ENCODE measurements around the gene GOLM1. TPM values are rescaled to one million over a fixed set of nuclear protein-coding genes. Genes with fewer than 3 reads are reported as not detected.
"Not testable (repeated sequence)": the region's sequence is repeated elsewhere in the genome, so short reads cannot be mapped to it uniquely, and the experiment has no call there.

Gene GOLM1
- total and polyA plus RNA-seq, 2 experiments from 2014 or later, result 56.2 to 63.4 TPM

GRCh38 chr9:86057491-86057890 is 41.9 kb downstream of the GOLM1 start:
- no peaks in the 10 kb centered on the region for H4K20me1 ChIP-seq (ENCODE audit: insufficient read depth)
- in situ Hi-C loops (cut with MboI), result no loop called here

DNA sequence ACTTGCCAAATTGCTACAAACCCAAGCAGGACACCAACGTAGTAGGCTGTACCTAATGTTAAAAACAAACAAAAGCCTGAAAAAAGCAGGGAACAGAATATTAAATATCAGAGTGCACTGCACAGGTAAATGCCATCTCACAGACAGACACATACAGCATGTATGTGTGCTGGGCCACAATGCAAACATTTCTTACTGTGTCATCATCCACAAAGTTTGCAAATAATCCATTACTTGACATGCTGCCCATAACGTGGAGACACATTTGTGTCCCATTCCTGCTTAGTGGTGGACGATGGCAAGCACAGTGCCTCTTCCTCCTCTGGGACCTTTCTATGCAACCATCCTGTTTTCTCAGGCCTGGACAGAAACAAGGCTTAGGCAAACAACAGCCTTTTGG is 44.7 kb downstream of the GOLM1 start:
- H3K4me3 ChIP-seq, result no peak overlapping the region
- H2AFZ ChIP-seq, result no peak overlapping the region
- H3K9me2 ChIP-seq (ENCODE audit: insufficient read depth), result no peaks in the 10 kb centered on the region
- H3K4me1 ChIP-seq (ENCODE audit: insufficient read depth), result no peaks in the 10 kb centered on the region
- 80 to 81% methylated on average over 3 of the region's 3 CpGs for WGBS, 2 experiments (ENCODE audit: low coverage in 1 of 2, low lambda C conversion rate in 2 of 2, missing lambda C conversion rate in 2 of 2)
- in situ Hi-C loops (cut with MboI), result no loop called here
- H3F3A ChIP-seq (ENCODE audit: insufficient read depth), result no peaks in the 10 kb centered on the region
- H4K20me1 ChIP-seq (ENCODE audit: insufficient read depth), result no peaks in the 10 kb centered on the region
- H3K4me2 ChIP-seq (ENCODE audit: unreplicated experiment), result no peak overlapping the region
- H3K79me2 ChIP-seq (ENCODE audit: insufficient read depth), result no peaks in the 10 kb centered on the region
- no peak overlapping the region for H3K27ac ChIP-seq
- no peak overlapping the region for H3K9ac ChIP-seq
- H3K36me3 ChIP-seq (ENCODE audit: low read depth), result no peaks in the 10 kb centered on the region
- no peaks in the 10 kb centered on the region for H3K9me3 ChIP-seq (ENCODE audit: low read depth)
- no peak for TF ChIP-seq EZH2 (IDR thresholded peaks at IDR 0.05; ENCODE audit: insufficient read depth, poor library complexity, severe bottlenecking)
- TF ChIP-seq EZH2phosphoT487 (IDR thresholded peaks at IDR 0.05; ENCODE audit: insufficient read depth, low read depth), result no peak
- no peaks in the 10 kb centered on the region for H3K27me3 ChIP-seq (replicated peaks; ENCODE audit: insufficient read depth)
- DNase-seq, result no peak

More at GRCh38 chr9:86057491-86057890, 41.9 kb downstream of the GOLM1 start:
- no peak overlapping the region for H3K4me2 ChIP-seq (ENCODE audit: unreplicated experiment)
- H3K27ac ChIP-seq, result no peak overlapping the region
- H3F3A ChIP-seq (ENCODE audit: insufficient read depth), result no peaks in the 10 kb centered on the region
- no peaks in the 10 kb centered on the region for H3K36me3 ChIP-seq (ENCODE audit: low read depth)
- H3K9ac ChIP-seq, result no peak overlapping the region
- no peaks in the 10 kb centered on the region for H3K4me1 ChIP-seq (ENCODE audit: insufficient read depth)
- DNase-seq, result no peak
- no peaks in the 10 kb centered on the region for H3K9me2 ChIP-seq (ENCODE audit: insufficient read depth)
- H3K4me3 ChIP-seq, result no peak overlapping the region
- no peaks in the 10 kb centered on the region for H3K27me3 ChIP-seq (replicated peaks; ENCODE audit: insufficient read depth)
- 91 to 96% methylated on average over 12 of the region's 13 CpGs for WGBS, 2 experiments (ENCODE audit: low coverage in 1 of 2, low lambda C conversion rate in 2 of 2, missing lambda C conversion rate in 2 of 2)
- no peaks in the 10 kb centered on the region for H3K79me2 ChIP-seq (ENCODE audit: insufficient read depth)
- H3K9me3 ChIP-seq (ENCODE audit: low read depth), result no peaks in the 10 kb centered on the region
- no peak overlapping the region for H2AFZ ChIP-seq
- TF ChIP-seq EZH2 (IDR thresholded peaks at IDR 0.05; ENCODE audit: insufficient read depth, poor library complexity, severe bottlenecking), result no peak

- no peak for DNase-seq
- Histone ChIP-seq H3K4me2 (ENCODE audit: unreplicated experiment) (no peak overlapping the region), H3K27me3 (replicated peaks; ENCODE audit: insufficient read depth) (no peaks in the 10 kb centered on the region), H3K9me3 (ENCODE audit: low read depth) (no peaks in the 10 kb centered on the region), H2AFZ (no peak overlapping the region), H3K79me2 (ENCODE audit: insufficient read depth) (no peaks in the 10 kb centered on the region), H3K36me3 (ENCODE audit: low read depth) (no peaks in the 10 kb centered on the region), H3F3A (ENCODE audit: insufficient read depth) (no peaks in the 10 kb centered on the region), H3K27ac (no peak overlapping the region), H4K20me1 (ENCODE audit: insufficient read depth) (no peaks in the 10 kb centered on the region), H3K4me3 (no peak overlapping the region), H3K9ac (no peak overlapping the region), H3K4me1 (ENCODE audit: insufficient read depth) (no peaks in the 10 kb centered on the region), H3K9me2 (ENCODE audit: insufficient read depth) (no peaks in the 10 kb centered on the region)
- WGBS, 2 experiments (ENCODE audit: low coverage in 1 of 2, low lambda C conversion rate in 2 of 2, missing lambda C conversion rate in 2 of 2), result 92 to 93% methylated on average over 19 to 21 of the region's 21 CpGs
- in situ Hi-C loops (cut with MboI), result no loop called here
- no peak for TF ChIP-seq EZH2phosphoT487 (IDR thresholded peaks at IDR 0.05; ENCODE audit: insufficient read depth, low read depth)
- no peak for TF ChIP-seq EZH2 (IDR thresholded peaks at IDR 0.05; ENCODE audit: insufficient read depth, poor library complexity, severe bottlenecking)
Observed at GRCh38 chr9:86052556-86053468, 46.5 kb downstream of the GOLM1 start.

GRCh38 chr9:86048018-86048742 is 51.2 kb downstream of the GOLM1 start:
- WGBS, 2 experiments (ENCODE audit: low coverage in 1 of 2, low lambda C conversion rate in 2 of 2, missing lambda C conversion rate in 2 of 2), result 94 to 95% methylated on average over 6 to 7 of the region's 7 CpGs
- H3F3A ChIP-seq (ENCODE audit: insufficient read depth); H2AFZ ChIP-seq; H3K9ac ChIP-seq; DNase-seq; H4K20me1 ChIP-seq (ENCODE audit: insufficient read depth); H3K27me3 ChIP-seq (replicated peaks; ENCODE audit: insufficient read depth); H3K4me2 ChIP-seq (ENCODE audit: unreplicated experiment); H3K27ac ChIP-seq; H3K79me2 ChIP-seq (ENCODE audit: insufficient read depth); H3K36me3 ChIP-seq (ENCODE audit: low read depth); in situ Hi-C loops (cut with MboI); H3K9me2 ChIP-seq (ENCODE audit: insufficient read depth); H3K4me3 ChIP-seq; H3K4me1 ChIP-seq (ENCODE audit: insufficient read depth); H3K9me3 ChIP-seq (ENCODE audit: low read depth): not testable (repeated sequence)
